ENCODE measurements around the gene PPL.

GRCh38 chr16:4925791-4926190, 11.2 kb downstream of the PPL start:
- TF ChIP-seq CTCF (IDR thresholded peaks at IDR 0.05): no peak
- no peak for TF ChIP-seq EP300 (IDR thresholded peaks at IDR 0.05)
